Loucy (cell line): ENCODE measurements around the gene OR4K2.

Experiments
- H2AFZ ChIP-seq: fragments of 200-600 bp; sonication (generic); 2 replicates; pipeline ENCODE4 v1.6.0; 2016; ENCODE audit warnings: antibody characterized with exemption, mild to moderate bottlenecking, low read length, moderate library complexity
- H3F3A ChIP-seq: fragments of 200-600 bp; 2 replicates; pipeline ENCODE4 v1.6.0; 2016; ENCODE audit warnings: antibody characterized with exemption, low read depth, mild to moderate bottlenecking
- H3K27me3 ChIP-seq: fragments of 200-600 bp; sonication (generic); 2 replicates; pipeline ENCODE4 v1.6.1; 2014; ENCODE audit warnings: low read length, mild to moderate bottlenecking; ENCODE audit not compliant: insufficient read depth, poor library complexity, severe bottlenecking
- H3K36me3 ChIP-seq: fragments of 200-600 bp; sonication (generic); 2 replicates; pipeline ENCODE4 v1.6.1; 2016; ENCODE audit warnings: low read length; ENCODE audit not compliant: insufficient read depth
- H3K4me1 ChIP-seq: fragments of 200-600 bp; sonication (generic); 2 replicates; pipeline ENCODE4 v1.5.1; 2014; ENCODE audit warnings: low read length, mild to moderate bottlenecking; ENCODE audit not compliant: insufficient read depth, poor library complexity, severe bottlenecking
- H3K4me2 ChIP-seq: fragments of 200-600 bp; sonication (generic); 2 replicates; pipeline ENCODE4 v1.6.0; 2014; ENCODE audit warnings: antibody characterized with exemption, low read length, low read depth, mild to moderate bottlenecking; ENCODE audit not compliant: poor library complexity, severe bottlenecking
- H3K4me3 ChIP-seq: fragments of 200-600 bp; sonication (generic); 2 replicates; pipeline ENCODE4 v1.5.1; 2014; ENCODE audit warnings: low read length, mild to moderate bottlenecking, mixed read lengths; ENCODE audit not compliant: poor library complexity, severe bottlenecking
- H3K79me2 ChIP-seq: fragments of 200-600 bp; sonication (generic); 2 replicates; pipeline ENCODE4 v1.6.1; 2014; ENCODE audit warnings: low read length; ENCODE audit not compliant: insufficient read depth
- H3K9ac ChIP-seq: fragments of 200-600 bp; sonication (generic); 2 replicates; pipeline ENCODE4 v1.6.0; 2014; ENCODE audit warnings: mild to moderate bottlenecking, low read depth, low read length, moderate library complexity; ENCODE audit not compliant: poor library complexity, severe bottlenecking
- H3K9me2 ChIP-seq: fragments of 200-600 bp; sonication (generic); replicated peaks from 2 replicates; pipeline ENCODE4 v1.6.1; 2016; ENCODE audit warnings: low read depth, low read length, mixed read lengths
- H3K9me3 ChIP-seq: fragments of 200-600 bp; sonication (generic); 2 replicates; pipeline ENCODE4 v1.6.1; 2014; ENCODE audit warnings: mild to moderate bottlenecking, antibody characterized with exemption, low read length, low read depth; ENCODE audit not compliant: insufficient read depth
- H4K20me1 ChIP-seq: fragments of 200-600 bp; sonication (generic); 2 replicates; pipeline ENCODE4 v1.6.0; 2014; ENCODE audit warnings: antibody characterized with exemption, low read length, mild to moderate bottlenecking; ENCODE audit not compliant: insufficient read depth, poor library complexity, severe bottlenecking
- CTCF ChIP-seq: fragments of 200-600 bp; sonication (generic); conservative IDR thresholded peaks from 2 replicates; pipeline ENCODE4 v1.5.1; 2014; ENCODE audit warnings: mild to moderate bottlenecking, antibody characterized with exemption, low read length
- EZH2phosphoT487 ChIP-seq: fragments of 200-600 bp; IDR thresholded peaks from 2 replicates; pipeline ENCODE4 v1.6.1; 2018; ENCODE audit warnings: antibody characterized with exemption, mild to moderate bottlenecking, moderate library complexity, borderline replicate concordance

Gene OR4K2

GRCh38 chr14:19902409-19902808 is 27.5 kb downstream of the OR4K2 start:
- TF ChIP-seq EZH2phosphoT487 (no peak), CTCF (no peak)
- Histone ChIP-seq H3K36me3 (no peaks in the 10 kb centered on the region), H3K79me2 (no peaks in the 10 kb centered on the region)

GRCh38 chr14:19906665-19907064 is 31.7 kb downstream of the OR4K2 start:
- no peaks in the 10 kb centered on the region; the same call in 1 of the 2 replicates for H3K9me3 ChIP-seq
- no peak overlapping the region for H3K4me3 ChIP-seq
- no peak overlapping the region for H3K9ac ChIP-seq
- H3K4me2 ChIP-seq, result no peak overlapping the region
- no peak overlapping the region for H2AFZ ChIP-seq
- H3K79me2 ChIP-seq, result no peaks in the 10 kb centered on the region
- H3K9me2 ChIP-seq, result no peaks in the 10 kb centered on the region
- H3K36me3 ChIP-seq, result no peaks in the 10 kb centered on the region
- no peak for TF ChIP-seq CTCF
- TF ChIP-seq EZH2phosphoT487, result no peak
- H3K27me3 ChIP-seq, result no peaks in the 10 kb centered on the region
- H3F3A ChIP-seq, result no peaks in the 10 kb centered on the region
- no peaks in the 10 kb centered on the region for H3K4me1 ChIP-seq
- H4K20me1 ChIP-seq, result no peaks in the 10 kb centered on the region

More at GRCh38 chr14:19902409-19902808, 27.5 kb downstream of the OR4K2 start:
- Histone ChIP-seq H2AFZ (no peak overlapping the region), H3F3A (no peaks in the 10 kb centered on the region), H3K4me1 (no peaks in the 10 kb centered on the region), H3K9ac (no peak overlapping the region), H3K27me3 (no peaks in the 10 kb centered on the region), H3K4me2 (no peak overlapping the region), H4K20me1 (no peaks in the 10 kb centered on the region), H3K9me2 (no peaks in the 10 kb centered on the region), H3K9me3 (no peaks in the 10 kb centered on the region), H3K4me3 (no peak overlapping the region)

GRCh38 chr14:19911114-19911513 is 36.2 kb downstream of the OR4K2 start:
- H3K9me2 ChIP-seq, result no peaks in the 10 kb centered on the region
- H4K20me1 ChIP-seq, result no peaks in the 10 kb centered on the region
- no peak overlapping the region for H3K4me3 ChIP-seq
- no peaks in the 10 kb centered on the region for H3K79me2 ChIP-seq
- H3K4me2 ChIP-seq, result no peak overlapping the region
- no peaks in the 10 kb centered on the region for H3K27me3 ChIP-seq
- H3K4me1 ChIP-seq, result no peaks in the 10 kb centered on the region
- no peaks in the 10 kb centered on the region for H3K36me3 ChIP-seq
- no peaks in the 10 kb centered on the region; the same call in 1 of the 2 replicates for H3K9me3 ChIP-seq
- H2AFZ ChIP-seq, result no peak overlapping the region
- H3K9ac ChIP-seq, result no peak overlapping the region
- no peak for TF ChIP-seq EZH2phosphoT487
- no peak for TF ChIP-seq CTCF
- no peaks in the 10 kb centered on the region for H3F3A ChIP-seq
